ENCODE data around the gene GBX2.

DNA sequence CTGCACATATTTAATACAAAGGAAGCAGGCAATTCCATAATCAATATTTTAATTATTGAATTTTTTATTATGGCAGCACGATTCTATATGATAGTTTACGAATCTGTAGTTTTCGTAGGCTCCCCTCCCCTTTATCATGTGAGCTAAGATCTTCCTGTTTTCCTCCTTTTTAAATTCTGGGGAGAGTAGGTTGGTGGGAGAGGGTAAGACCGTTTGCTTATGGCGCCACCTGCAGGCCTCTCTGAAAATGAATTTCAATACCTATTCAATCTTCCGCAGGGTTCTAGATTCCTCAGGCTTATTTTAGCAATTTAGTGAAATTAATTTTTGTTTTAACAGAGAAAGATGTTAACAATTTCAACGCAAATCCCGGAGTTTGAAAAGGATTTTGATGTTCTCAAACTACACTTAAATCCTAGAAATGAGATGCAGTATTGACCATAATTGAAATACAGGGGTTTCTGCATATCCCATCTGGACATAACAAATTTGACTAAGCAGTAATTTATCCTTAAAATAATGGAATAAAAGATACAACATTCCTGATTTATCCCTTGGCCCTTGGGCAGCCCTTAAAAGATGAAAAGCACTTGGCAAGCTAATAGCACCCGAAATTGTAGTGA lies 12.8 kb upstream of the GBX2 start:
- TF ChIP-seq TAF1 (IDR thresholded peaks at IDR 0.05; ENCODE audit: borderline replicate concordance, low read depth, low read length) (no peak), POLR2A (IDR thresholded peaks at IDR 0.05; ENCODE audit: low read depth, low read length) (no peak)

Data from GM12892 (cell line).